GM12878 (cell line): ENCODE data around the gene RAE1. TPM values are rescaled to one million over a fixed set of nuclear protein-coding genes. Genes with fewer than 3 reads are reported as not detected.

ENCODE experiments used
- CHD4 ChIP-seq: fragments of 200-600 bp; sonication (generic); IDR thresholded peaks from 2 replicates; pipeline ENCODE4 v1.6.1; 2016; ENCODE audit warnings: mild to moderate bottlenecking
- GABPA ChIP-seq: IDR thresholded peaks from 2 replicates; pipeline ENCODE4 v1.6.1; 2014; ENCODE audit warnings: antibody characterized with exemption, low read depth, mild to moderate bottlenecking, inconsistent platforms
- IKZF2 ChIP-seq, 2 experiments: fragments of 450-650 bp; IDR thresholded peaks; 2 replicates each; pipeline ENCODE4 v1.6.1; 2017; ENCODE audit warnings: mild to moderate bottlenecking in 2 of 2, moderate library complexity in 2 of 2
- JUND ChIP-seq: IDR thresholded peaks from 2 replicates; pipeline ENCODE4 v1.6.1; 2012; ENCODE audit warnings: low read depth, mild to moderate bottlenecking, low read length, improper control_type of control experiment, moderate library complexity
- KLF5 ChIP-seq: fragments of 450-650 bp; IDR thresholded peaks from 2 replicates; pipeline ENCODE4 v1.6.1; 2014; ENCODE audit warnings: mild to moderate bottlenecking; ENCODE audit not compliant: partially characterized antibody
- NRF1 ChIP-seq: conservative IDR thresholded peaks from 2 replicates; pipeline ENCODE4 v1.6.1; 2011; ENCODE audit warnings: mild to moderate bottlenecking, low read depth, low read length, improper control_type of control experiment
- RBBP5 ChIP-seq: fragments of 200-600 bp; sonication (generic); conservative IDR thresholded peaks from 2 replicates; pipeline ENCODE4 v1.6.1; 2016
- SMAD1 ChIP-seq: fragments of 450-650 bp; IDR thresholded peaks from 2 replicates; pipeline ENCODE4 v1.6.1; 2018; ENCODE audit warnings: mild to moderate bottlenecking, low read depth; ENCODE audit not compliant: partially characterized antibody
- TCF3 ChIP-seq: IDR thresholded peaks from 2 replicates; pipeline ENCODE4 v1.6.1; 2012; ENCODE audit warnings: low read depth, mild to moderate bottlenecking, low read length, borderline replicate concordance; ENCODE audit not compliant: insufficient read depth
- polyA plus RNA-seq, 11 experiments: library from polyadenylated mRNA; depleted of rRNA in 4 of 11; unstranded in 6 of 11; stranded (reverse) in 5 of 11; fragments of >200 nt; fragmentation: Nextera tagmentation in 4 of 11; fragmentation: Illumina TruSeq in 1 of 11; extraction: Ambion mirVana in 4 of 11; extraction: Trizol in 1 of 11; gene quantifications; 1 replicate in 1 of 11; 2 replicates in 10 of 11; pipeline versions ENCODE4 v1.2.1 to v1.2.3, GENCODE V29; 2011 to 2016; ENCODE audit warnings: inconsistent platforms in 2 of 11, missing spikeins in 2 of 11, low read depth in 1 of 11
- total RNA-seq, 4 experiments: library from RNA; depleted of rRNA in 3 of 4; stranded (reverse); fragments of >200 nt in 3 of 4; fragmentation: Illumina TruSeq in 1 of 4; extraction: Trizol in 1 of 4; gene quantifications; 2 replicates each; pipeline versions ENCODE4 v1.2.1 to v1.2.3, GENCODE V29; 2013 to 2021
- TF ChIP-seq, protein P1 (sequence below): fragments of 150-350 bp; IDR thresholded peaks from 2 replicates; pipeline ENCODE4 v1.6.1; 2016; ENCODE audit warnings: low read depth, low read length
- TF ChIP-seq, protein P2 (sequence below): IDR thresholded peaks from 2 replicates; pipeline ENCODE4 v1.6.1; 2012; ENCODE audit warnings: low read depth, low read length, improper control_type of control experiment
- TF ChIP-seq, protein P3 (sequence below): IDR thresholded peaks from 2 replicates; pipeline ENCODE4 v1.6.1; 2012; ENCODE audit warnings: mild to moderate bottlenecking, low read depth, low read length
- TF ChIP-seq, protein P4 (sequence below): fragments of 450-650 bp; formaldehyde crosslinking; IDR thresholded peaks from 2 replicates; pipeline ENCODE4 v1.5.0; 2022; ENCODE audit warnings: mild to moderate bottlenecking, missing genetic modification characterization
- TF ChIP-seq, protein P5 (sequence below): fragments of 450-650 bp; conservative IDR thresholded peaks from 2 replicates; pipeline ENCODE4 v1.6.1; 2017; ENCODE audit warnings: mild to moderate bottlenecking, moderate library complexity

RAE1 gene
- total and polyA plus RNA-seq, 10 of the 15 experiments (the other 5 are each of a cell fraction or from before 2014, with no cell fraction given): 28.7 to 107 (median 49.3) TPM

DNA sequence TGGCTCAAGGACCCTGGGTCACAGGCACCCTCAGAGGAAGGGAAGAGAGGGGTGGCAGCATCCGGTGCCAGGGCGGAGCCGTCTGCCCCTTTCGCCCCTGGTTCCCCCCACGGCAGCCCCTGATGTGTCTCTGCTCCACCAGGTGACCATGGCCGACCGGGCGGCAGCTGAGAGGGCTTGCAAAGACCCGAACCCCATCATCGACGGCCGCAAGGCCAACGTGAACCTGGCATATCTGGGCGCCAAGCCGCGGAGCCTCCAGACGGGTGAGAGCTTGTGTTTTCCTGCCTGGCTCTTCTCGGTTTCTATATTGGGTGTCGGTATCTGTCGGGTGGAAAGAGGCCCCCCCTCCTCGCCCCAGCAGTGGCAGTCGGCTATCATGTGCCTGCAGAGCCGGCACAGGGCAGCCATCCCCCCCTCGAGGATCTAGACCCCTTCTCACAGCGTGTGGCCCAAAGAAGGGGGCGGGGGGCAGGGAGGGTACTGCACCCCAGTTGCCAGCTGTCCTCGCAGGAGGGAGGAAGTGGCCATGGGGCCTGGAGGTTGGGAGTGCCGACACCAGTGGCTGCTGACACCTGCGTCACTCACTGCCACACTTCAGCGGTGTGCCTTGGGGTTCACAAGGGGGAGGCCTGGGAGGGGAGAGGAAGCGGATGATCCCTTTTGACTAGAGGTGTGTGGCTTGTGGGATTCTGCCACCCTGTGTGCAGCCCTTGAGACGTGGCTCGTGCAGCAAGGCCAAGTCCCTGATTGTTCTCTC lies 41.6 kb downstream of the RAE1 start (continued):
- TF ChIP-seq, protein P1, sequence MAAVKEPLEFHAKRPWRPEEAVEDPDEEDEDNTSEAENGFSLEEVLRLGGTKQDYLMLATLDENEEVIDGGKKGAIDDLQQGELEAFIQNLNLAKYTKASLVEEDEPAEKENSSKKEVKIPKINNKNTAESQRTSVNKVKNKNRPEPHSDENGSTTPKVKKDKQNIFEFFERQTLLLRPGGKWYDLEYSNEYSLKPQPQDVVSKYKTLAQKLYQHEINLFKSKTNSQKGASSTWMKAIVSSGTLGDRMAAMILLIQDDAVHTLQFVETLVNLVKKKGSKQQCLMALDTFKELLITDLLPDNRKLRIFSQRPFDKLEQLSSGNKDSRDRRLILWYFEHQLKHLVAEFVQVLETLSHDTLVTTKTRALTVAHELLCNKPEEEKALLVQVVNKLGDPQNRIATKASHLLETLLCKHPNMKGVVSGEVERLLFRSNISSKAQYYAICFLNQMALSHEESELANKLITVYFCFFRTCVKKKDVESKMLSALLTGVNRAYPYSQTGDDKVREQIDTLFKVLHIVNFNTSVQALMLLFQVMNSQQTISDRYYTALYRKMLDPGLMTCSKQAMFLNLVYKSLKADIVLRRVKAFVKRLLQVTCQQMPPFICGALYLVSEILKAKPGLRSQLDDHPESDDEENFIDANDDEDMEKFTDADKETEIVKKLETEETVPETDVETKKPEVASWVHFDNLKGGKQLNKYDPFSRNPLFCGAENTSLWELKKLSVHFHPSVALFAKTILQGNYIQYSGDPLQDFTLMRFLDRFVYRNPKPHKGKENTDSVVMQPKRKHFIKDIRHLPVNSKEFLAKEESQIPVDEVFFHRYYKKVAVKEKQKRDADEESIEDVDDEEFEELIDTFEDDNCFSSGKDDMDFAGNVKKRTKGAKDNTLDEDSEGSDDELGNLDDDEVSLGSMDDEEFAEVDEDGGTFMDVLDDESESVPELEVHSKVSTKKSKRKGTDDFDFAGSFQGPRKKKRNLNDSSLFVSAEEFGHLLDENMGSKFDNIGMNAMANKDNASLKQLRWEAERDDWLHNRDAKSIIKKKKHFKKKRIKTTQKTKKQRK: no peak
- TF ChIP-seq, protein P2, sequence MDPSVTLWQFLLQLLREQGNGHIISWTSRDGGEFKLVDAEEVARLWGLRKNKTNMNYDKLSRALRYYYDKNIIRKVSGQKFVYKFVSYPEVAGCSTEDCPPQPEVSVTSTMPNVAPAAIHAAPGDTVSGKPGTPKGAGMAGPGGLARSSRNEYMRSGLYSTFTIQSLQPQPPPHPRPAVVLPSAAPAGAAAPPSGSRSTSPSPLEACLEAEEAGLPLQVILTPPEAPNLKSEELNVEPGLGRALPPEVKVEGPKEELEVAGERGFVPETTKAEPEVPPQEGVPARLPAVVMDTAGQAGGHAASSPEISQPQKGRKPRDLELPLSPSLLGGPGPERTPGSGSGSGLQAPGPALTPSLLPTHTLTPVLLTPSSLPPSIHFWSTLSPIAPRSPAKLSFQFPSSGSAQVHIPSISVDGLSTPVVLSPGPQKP: no peak
- TF ChIP-seq IKZF2 (IDR thresholded peaks at IDR 0.05) (peak; percentile 82; a peak in 3 of 4 replicates), JUND (no peak), KLF5 (no peak), GABPA (no peak), RBBP5 (no peak), CHD4 (no peak), NRF1 (no peak), SMAD1 (no peak), TCF3 (peak; percentile 80; the same call in 1 of the 2 replicates)
- TF ChIP-seq, protein P3, sequence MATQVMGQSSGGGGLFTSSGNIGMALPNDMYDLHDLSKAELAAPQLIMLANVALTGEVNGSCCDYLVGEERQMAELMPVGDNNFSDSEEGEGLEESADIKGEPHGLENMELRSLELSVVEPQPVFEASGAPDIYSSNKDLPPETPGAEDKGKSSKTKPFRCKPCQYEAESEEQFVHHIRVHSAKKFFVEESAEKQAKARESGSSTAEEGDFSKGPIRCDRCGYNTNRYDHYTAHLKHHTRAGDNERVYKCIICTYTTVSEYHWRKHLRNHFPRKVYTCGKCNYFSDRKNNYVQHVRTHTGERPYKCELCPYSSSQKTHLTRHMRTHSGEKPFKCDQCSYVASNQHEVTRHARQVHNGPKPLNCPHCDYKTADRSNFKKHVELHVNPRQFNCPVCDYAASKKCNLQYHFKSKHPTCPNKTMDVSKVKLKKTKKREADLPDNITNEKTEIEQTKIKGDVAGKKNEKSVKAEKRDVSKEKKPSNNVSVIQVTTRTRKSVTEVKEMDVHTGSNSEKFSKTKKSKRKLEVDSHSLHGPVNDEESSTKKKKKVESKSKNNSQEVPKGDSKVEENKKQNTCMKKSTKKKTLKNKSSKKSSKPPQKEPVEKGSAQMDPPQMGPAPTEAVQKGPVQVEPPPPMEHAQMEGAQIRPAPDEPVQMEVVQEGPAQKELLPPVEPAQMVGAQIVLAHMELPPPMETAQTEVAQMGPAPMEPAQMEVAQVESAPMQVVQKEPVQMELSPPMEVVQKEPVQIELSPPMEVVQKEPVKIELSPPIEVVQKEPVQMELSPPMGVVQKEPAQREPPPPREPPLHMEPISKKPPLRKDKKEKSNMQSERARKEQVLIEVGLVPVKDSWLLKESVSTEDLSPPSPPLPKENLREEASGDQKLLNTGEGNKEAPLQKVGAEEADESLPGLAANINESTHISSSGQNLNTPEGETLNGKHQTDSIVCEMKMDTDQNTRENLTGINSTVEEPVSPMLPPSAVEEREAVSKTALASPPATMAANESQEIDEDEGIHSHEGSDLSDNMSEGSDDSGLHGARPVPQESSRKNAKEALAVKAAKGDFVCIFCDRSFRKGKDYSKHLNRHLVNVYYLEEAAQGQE: no peak
- TF ChIP-seq, protein P4, sequence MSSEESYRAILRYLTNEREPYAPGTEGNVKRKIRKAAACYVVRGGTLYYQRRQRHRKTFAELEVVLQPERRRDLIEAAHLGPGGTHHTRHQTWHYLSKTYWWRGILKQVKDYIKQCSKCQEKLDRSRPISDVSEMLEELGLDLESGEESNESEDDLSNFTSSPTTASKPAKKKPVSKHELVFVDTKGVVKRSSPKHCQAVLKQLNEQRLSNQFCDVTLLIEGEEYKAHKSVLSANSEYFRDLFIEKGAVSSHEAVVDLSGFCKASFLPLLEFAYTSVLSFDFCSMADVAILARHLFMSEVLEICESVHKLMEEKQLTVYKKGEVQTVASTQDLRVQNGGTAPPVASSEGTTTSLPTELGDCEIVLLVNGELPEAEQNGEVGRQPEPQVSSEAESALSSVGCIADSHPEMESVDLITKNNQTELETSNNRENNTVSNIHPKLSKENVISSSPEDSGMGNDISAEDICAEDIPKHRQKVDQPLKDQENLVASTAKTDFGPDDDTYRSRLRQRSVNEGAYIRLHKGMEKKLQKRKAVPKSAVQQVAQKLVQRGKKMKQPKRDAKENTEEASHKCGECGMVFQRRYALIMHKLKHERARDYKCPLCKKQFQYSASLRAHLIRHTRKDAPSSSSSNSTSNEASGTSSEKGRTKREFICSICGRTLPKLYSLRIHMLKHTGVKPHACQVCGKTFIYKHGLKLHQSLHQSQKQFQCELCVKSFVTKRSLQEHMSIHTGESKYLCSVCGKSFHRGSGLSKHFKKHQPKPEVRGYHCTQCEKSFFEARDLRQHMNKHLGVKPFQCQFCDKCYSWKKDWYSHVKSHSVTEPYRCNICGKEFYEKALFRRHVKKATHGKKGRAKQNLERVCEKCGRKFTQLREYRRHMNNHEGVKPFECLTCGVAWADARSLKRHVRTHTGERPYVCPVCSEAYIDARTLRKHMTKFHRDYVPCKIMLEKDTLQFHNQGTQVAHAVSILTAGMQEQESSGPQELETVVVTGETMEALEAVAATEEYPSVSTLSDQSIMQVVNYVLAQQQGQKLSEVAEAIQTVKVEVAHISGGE (CRISPR knock-in tag): no peak
- TF ChIP-seq, protein P5, sequence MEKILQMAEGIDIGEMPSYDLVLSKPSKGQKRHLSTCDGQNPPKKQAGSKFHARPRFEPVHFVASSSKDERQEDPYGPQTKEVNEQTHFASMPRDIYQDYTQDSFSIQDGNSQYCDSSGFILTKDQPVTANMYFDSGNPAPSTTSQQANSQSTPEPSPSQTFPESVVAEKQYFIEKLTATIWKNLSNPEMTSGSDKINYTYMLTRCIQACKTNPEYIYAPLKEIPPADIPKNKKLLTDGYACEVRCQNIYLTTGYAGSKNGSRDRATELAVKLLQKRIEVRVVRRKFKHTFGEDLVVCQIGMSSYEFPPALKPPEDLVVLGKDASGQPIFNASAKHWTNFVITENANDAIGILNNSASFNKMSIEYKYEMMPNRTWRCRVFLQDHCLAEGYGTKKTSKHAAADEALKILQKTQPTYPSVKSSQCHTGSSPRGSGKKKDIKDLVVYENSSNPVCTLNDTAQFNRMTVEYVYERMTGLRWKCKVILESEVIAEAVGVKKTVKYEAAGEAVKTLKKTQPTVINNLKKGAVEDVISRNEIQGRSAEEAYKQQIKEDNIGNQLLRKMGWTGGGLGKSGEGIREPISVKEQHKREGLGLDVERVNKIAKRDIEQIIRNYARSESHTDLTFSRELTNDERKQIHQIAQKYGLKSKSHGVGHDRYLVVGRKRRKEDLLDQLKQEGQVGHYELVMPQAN: peak; percentile 68
